ENCODE measurements around the gene RRAD. TPM values are rescaled to one million over a fixed set of nuclear protein-coding genes. Genes with fewer than 3 reads are reported as not detected.

The RRAD gene
- total RNA-seq, 4 donors from 2014 or later, result 23.7 to 132 (median 109) TPM

GRCh38 chr16:66953462-66954096, 28.2 kb upstream of the RRAD start:
- Histone ChIP-seq H3K9me3 (peaks cover 0 to 6% (median 0%) of the 10 kb centered on the region in 4 donors), H3K4me3 (no peak overlapping the region), H3K36me3 (no peaks in the 10 kb centered on the region), H3K27me3 (peaks cover 0 to 16% of the 10 kb centered on the region in 2 donors), H3K4me1 (peaks cover 0 to 8% (median 6%) of the 10 kb centered on the region in 4 donors), H3K27ac (no peak overlapping the region)
- TF ChIP-seq CTCF (IDR thresholded peaks at IDR 0.05) (no peak), POLR2A (IDR thresholded peaks at IDR 0.05) (no peak), EP300 (IDR thresholded peaks at IDR 0.05) (no peak)
- 77 to 78% methylated on average over 10 of the region's 10 CpGs for WGBS, 2 donors
- DNase-seq (ENCODE audit: low spot score in 2 of 2), result no peak

GRCh38 chr16:66952430-66953110, 27.2 kb upstream of the RRAD start:
- Histone ChIP-seq H3K9me3 (peaks cover 0 to 6% (median 0%) of the 10 kb centered on the region in 4 donors), H3K4me1 (peaks cover 0 to 14% (median 11%) of the 10 kb centered on the region in 4 donors), H3K4me3 (no peak overlapping the region), H3K27ac (no peak overlapping the region), H3K27me3 (peaks cover 0 to 16% of the 10 kb centered on the region in 2 donors), H3K36me3 (no peaks in the 10 kb centered on the region)
- TF ChIP-seq EP300 (IDR thresholded peaks at IDR 0.05) (no peak), POLR2A (IDR thresholded peaks at IDR 0.05) (no peak), CTCF (IDR thresholded peaks at IDR 0.05) (no peak)
- no peak for DNase-seq (ENCODE audit: low spot score in 2 of 2)
- WGBS, 2 donors, result 84 to 85% methylated on average over 7 of the region's 7 CpGs

DNA sequence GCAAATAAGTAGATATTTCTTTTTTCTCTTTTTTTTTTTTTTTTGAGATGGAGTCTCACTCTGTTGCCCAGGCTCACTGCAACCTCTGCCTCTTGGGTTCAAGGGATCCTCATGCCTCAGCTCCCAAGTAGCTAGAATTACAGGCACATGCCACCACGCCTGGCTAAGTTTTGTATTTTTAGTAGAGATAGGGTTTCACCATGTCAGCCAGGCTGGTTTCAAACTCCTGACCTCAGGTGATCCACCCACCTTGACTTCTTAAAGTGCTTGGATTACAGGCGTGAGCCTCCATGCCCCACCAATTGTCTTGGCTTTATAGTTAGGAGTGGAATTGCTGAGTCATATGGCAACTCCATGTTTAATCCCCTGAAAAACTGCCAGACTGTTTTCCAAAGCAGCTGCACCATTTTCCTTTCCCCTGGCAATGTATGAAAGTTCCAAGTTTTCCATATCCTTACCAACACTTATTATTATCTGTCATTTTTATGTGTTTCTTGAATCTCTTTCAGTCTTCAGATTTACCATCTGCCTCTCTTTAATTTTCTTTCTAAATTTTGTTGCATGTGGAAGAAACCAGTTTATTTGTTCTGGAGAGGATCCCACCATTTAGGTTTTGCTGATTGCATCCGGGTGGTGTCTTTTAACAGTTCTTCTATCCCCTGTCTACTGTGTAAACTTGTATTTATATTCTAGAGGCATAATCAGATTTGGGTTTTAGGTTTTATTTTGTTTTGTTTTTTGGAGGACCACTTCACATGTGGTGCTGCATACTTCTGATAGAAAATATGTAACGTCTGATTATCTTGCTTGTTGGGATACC, 25.8 kb upstream of the RRAD start:
- Histone ChIP-seq H3K27me3 (peaks cover 0 to 16% of the 10 kb centered on the region in 2 donors), H3K4me3 (no peak overlapping the region)
- 83 to 86% methylated on average over 4 of the region's 4 CpGs for WGBS, 2 donors

DNA sequence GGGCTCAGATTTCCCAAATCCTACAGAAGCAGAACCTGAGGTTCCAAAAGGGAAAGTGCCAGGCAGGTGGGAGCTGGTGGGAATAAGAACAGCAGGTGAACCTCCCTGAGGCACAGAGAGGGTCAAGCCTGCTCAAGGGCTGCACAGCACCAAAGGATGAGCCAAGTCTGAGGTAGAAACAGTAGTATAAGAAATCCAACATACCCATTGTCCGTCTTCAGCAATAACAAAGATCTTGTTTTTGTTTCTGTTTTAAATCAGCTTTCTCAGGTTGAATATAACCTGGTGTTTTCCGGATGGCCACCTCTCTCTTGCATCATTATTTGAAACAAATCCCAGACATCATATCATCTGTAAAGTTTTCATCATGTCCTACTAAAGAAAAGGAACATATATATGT, 25.1 kb upstream of the RRAD start:
- 84 to 93% methylated on average over 2 of the region's 2 CpGs for WGBS, 2 donors
- DNase-seq (ENCODE audit: low spot score in 2 of 2), result no peak
- TF ChIP-seq CTCF (IDR thresholded peaks at IDR 0.05), result no peak
- TF ChIP-seq POLR2A (IDR thresholded peaks at IDR 0.05), result no peak
- no peak for TF ChIP-seq EP300 (IDR thresholded peaks at IDR 0.05)
- Histone ChIP-seq H3K36me3 (no peaks in the 10 kb centered on the region), H3K4me1 (peaks cover 0 to 20% (median 11%) of the 10 kb centered on the region in 4 donors), H3K9me3 (peaks cover 0 to 6% (median 0%) of the 10 kb centered on the region in 4 donors), H3K27ac (no peak overlapping the region), H3K27me3 (peaks cover 0 to 16% of the 10 kb centered on the region in 2 donors), H3K4me3 (no peak overlapping the region)

More for the DNA sequence above, 25.8 kb upstream of the RRAD start:
- H3K4me1 ChIP-seq, result peaks cover 0 to 20% (median 11%) of the 10 kb centered on the region in 4 donors
- H3K9me3 ChIP-seq, result peaks cover 0 to 6% (median 0%) of the 10 kb centered on the region in 4 donors
- TF ChIP-seq POLR2A (IDR thresholded peaks at IDR 0.05), result no peak
- no peak for TF ChIP-seq EP300 (IDR thresholded peaks at IDR 0.05)
- TF ChIP-seq CTCF (IDR thresholded peaks at IDR 0.05), result no peak
- DNase-seq (ENCODE audit: low spot score in 2 of 2), result no peak
- H3K36me3 ChIP-seq, result no peaks in the 10 kb centered on the region
- H3K27ac ChIP-seq, result no peak overlapping the region
